ENCODE measurements around the gene TRIP12. TPM values are rescaled to one million over a fixed set of nuclear protein-coding genes. Genes with fewer than 3 reads are reported as not detected.
A peak's percentile ranks its signal among the peaks of the same experiment; 100 is the strongest.

TRIP12 gene
- total and polyA plus RNA-seq, 2 of the 4 experiments (the other 2 are of a cell fraction), result 51.6 to 209 TPM

DNA sequence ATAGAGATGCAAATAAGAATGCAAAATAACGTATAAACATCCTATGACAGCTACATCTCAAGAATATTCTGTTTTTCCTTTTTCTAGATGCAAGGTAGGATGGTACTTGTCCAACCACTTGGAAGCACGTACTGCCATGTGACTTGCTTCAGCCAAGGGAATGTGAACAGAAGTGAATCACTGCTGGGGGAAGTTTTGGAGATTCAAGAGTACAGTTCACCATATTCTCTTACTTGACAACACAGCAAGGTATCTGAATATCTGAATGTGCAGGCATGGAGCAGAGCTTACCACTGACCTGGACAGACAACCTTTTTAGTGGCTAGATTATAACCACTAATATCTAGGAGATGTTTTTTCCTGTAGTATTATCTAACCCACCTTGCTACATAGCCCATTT is 53.0 kb downstream of the TRIP12 start:
- Histone ChIP-seq H3K9me3 (ENCODE audit: control insufficient read depth, insufficient read depth, low read length) (no peaks in the 10 kb centered on the region), H2AK9ac (replicated peaks; ENCODE audit: low read depth, low read length, poor library complexity) (no peak overlapping the region), H2BK5ac (ENCODE audit: low read depth, low read length, poor library complexity, severe bottlenecking) (no peak overlapping the region), H3K36me3 (ENCODE audit: control insufficient read depth, insufficient read depth, low read length) (peaks cover 11% of the 10 kb centered on the region), H3K9me1 (ENCODE audit: insufficient read depth, low read length) (peaks cover 13% of the 10 kb centered on the region), H2BK15ac (ENCODE audit: low read depth, low read length) (no peak overlapping the region), H2AFZ (replicated peaks; ENCODE audit: low read length, poor library complexity) (no peak overlapping the region), H3K4me1 (ENCODE audit: control insufficient read depth, insufficient read depth, low read length) (0 out of 2 replicates have a peak, but pooled peaks cover 1% of the 10 kb centered on the region), H2BK20ac (ENCODE audit: low read depth, low read length) (no peak overlapping the region), H4K91ac (ENCODE audit: insufficient read depth, low read depth, low read length) (no peak overlapping the region), H3K27ac (ENCODE audit: insufficient read depth, low read length) (no peak overlapping the region), H3K4me2 (ENCODE audit: low read depth, low read length) (no peak overlapping the region), H3K9ac (ENCODE audit: low read depth, low read length) (no peak overlapping the region), H4K20me1 (ENCODE audit: insufficient read depth, low read length) (peaks cover 48% of the 10 kb centered on the region), H3K79me1 (ENCODE audit: low read depth in 1 of 2, low read length in 2 of 2) (peaks cover 25 to 56% of the 10 kb centered on the region in 2 experiments), H3K23ac (ENCODE audit: low read depth, low read length) (peak overlapping the region; percentile 60; the same call in 1 of the 2 replicates), H3K4me3 (ENCODE audit: insufficient read depth, low read depth, low read length) (no peak overlapping the region), H3K27me3 (ENCODE audit: control insufficient read depth, insufficient read depth, low read length) (no peaks in the 10 kb centered on the region), H3K56ac (ENCODE audit: extremely low read depth, insufficient read depth, low read length) (no peak overlapping the region), H3K4ac (ENCODE audit: low read depth, low read length) (no peak overlapping the region), H4K5ac (ENCODE audit: low read depth, low read length) (no peak overlapping the region), H2BK120ac (ENCODE audit: low read depth, low read length) (no peak overlapping the region), H3K14ac (replicated peaks; ENCODE audit: low read depth, low read length) (no peak overlapping the region), H3K18ac (ENCODE audit: low read depth, low read length) (no peak overlapping the region), H2AK5ac (ENCODE audit: low read depth, low read length) (no peak overlapping the region), H4K8ac (ENCODE audit: low read depth in 2 of 2, low read length in 2 of 2) (no peak overlapping the region)
- DNase-seq, result peak; percentile 10
- ChIA-PET CTCF (no interaction called here), POLR2A (ENCODE audit: unreplicated experiment) (no interaction called here)
- intact Hi-C loops (cut with micrococcal nuclease), result no loop called here
- in situ Hi-C loops (cut with MboI; ENCODE audit: low sequenced_read_pairs), result no loop called here
- dilution Hi-C loops (cut with HindIII; ENCODE audit: low sequenced_read_pairs, unreplicated experiment), result no loop called here
- TF ChIP-seq MAZ (IDR thresholded peaks at IDR 0.05; ENCODE audit: borderline replicate concordance, low read depth, low read length), result no peak
- no peak for TF ChIP-seq MXI1 (IDR thresholded peaks at IDR 0.05; ENCODE audit: borderline replicate concordance, low read depth, low read length)
- no peak for TF ChIP-seq POLR2A (IDR thresholded peaks at IDR 0.05; ENCODE audit: low read depth, low read length)
- no peak for TF ChIP-seq CTCF (conservative IDR thresholded peaks at IDR 0.05; ENCODE audit: low read depth, low read length)
- TF ChIP-seq NFE2L2 (IDR thresholded peaks at IDR 0.05; ENCODE audit: low read depth, low read length), result no peak
- TF ChIP-seq ELK1 (IDR thresholded peaks at IDR 0.05; ENCODE audit: borderline replicate concordance, low read depth, low read length), result no peak
- no peak for TF ChIP-seq FOS (IDR thresholded peaks at IDR 0.05; ENCODE audit: low read depth, low read length)
- no peak for TF ChIP-seq BHLHE40 (IDR thresholded peaks at IDR 0.05; ENCODE audit: low read depth, low read length)
- TF ChIP-seq RFX5 (IDR thresholded peaks at IDR 0.05; ENCODE audit: low read depth, low read length), result no peak
- no peak for TF ChIP-seq RCOR1 (IDR thresholded peaks at IDR 0.05; ENCODE audit: insufficient replicate concordance, low read length)
- no peak for TF ChIP-seq USF2 (IDR thresholded peaks at IDR 0.05; ENCODE audit: low read depth, low read length)
- TF ChIP-seq CEBPB (IDR thresholded peaks at IDR 0.05; ENCODE audit: low read depth, low read length), result no peak
- TF ChIP-seq CHD1 (IDR thresholded peaks at IDR 0.05; ENCODE audit: low read depth, low read length), result no peak
- no peak for TF ChIP-seq MAFK (IDR thresholded peaks at IDR 0.05; ENCODE audit: low read depth, low read length)
- WGBS, 2 experiments (ENCODE audit: extremely low coverage in 2 of 2, insufficient read length in 1 of 2), result no CpG with 5 or more reads among the region's 2 CpGs
- no TSS peak for BruUV-seq (replicated peaks)
- ATAC-seq (ENCODE audit: low read depth), result peak; percentile 25; the same call in 1 of the 2 replicates
